Smooth muscle cell of the brain vasculature (primary cell): Measurements from ENCODE around the gene PRMT7.

Source experiments
- DNase-seq: peaks from one replicate; pipeline ENCODE4 v3.0.0-alpha.2; 2012; ENCODE audit warnings: low read depth, low spot score

Gene PRMT7

GRCh38 chr16:68347605-68348004, 36.8 kb downstream of the PRMT7 start:
- no peak for DNase-seq

- no peak for DNase-seq
Measured at GRCh38 chr16:68348639-68349445, 38.0 kb downstream of the PRMT7 start.

DNA sequence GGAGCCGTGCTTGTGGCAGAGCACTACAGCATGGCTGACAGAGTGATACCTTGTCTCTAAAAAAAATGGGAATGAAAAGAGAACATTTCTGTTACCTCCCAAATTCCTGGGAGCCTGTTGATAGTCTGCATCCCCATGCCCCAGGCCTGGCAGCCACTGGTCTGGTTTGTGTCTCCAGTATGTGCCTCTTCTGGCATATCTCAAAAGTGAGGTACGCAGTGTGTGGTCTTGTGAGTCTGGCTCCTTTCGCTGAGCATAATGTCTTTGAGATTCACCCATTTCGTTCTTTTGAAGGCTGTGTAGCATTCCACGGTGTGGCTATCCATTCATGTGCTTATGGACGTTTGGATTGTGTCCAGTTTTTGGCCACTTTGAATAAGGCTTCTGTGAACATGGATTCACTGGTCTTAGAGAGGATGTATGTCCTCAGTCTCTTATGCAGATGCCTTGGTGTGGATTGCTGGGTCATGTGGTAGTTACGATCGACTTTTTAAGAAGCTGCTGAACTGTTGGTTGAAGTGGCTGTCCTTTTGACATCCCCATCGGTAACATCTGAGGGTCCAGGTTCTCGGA, 39.1 kb downstream of the PRMT7 start:
- no peak for DNase-seq

DNA sequence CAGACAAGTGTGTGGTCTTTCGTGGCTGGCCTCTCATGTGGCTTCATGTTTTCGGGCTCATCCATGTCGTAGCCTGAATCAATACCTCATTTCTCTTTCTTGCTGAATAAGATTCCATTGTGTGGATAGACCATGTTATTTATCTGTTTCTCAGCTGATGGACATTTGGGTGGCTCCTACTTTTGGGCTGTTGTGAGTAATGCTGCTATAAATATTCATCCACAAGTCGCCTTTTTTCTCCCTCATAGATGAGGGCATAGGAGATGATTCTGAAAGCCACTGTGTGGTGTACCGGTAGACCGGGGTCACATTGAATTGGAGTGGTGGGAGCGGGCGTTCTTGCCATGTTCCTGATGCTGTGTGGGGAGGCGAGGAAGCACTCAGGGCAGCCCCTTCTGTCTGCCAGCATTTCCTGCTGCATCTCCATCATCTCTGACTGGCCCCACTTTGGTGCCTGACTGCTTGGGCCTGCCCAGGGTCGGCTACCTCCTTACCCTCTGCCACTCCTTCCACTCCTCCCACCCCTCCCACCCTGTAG, 40.1 kb downstream of the PRMT7 start:
- DNase-seq: no peak

DNA sequence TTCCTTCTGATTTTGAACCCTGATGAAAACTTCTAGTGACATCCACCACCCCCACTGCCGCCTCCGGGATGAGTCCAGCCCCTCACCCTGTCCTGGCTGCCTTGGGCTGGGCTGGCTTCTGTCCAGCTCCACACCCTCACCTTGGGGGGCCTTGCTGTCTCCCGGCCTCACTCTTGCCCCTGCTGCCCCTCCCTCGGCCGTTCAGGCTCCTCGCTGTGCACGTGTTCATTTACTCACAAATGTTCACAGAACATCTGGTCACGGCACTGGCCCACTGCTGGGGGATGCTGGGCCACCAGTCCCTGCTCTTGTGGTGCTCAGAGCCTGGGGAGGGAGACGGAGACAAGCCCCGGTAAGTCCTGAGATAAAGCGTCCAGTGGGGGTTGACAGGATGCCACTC, 40.6 kb downstream of the PRMT7 start:
- DNase-seq: no peak

DNA sequence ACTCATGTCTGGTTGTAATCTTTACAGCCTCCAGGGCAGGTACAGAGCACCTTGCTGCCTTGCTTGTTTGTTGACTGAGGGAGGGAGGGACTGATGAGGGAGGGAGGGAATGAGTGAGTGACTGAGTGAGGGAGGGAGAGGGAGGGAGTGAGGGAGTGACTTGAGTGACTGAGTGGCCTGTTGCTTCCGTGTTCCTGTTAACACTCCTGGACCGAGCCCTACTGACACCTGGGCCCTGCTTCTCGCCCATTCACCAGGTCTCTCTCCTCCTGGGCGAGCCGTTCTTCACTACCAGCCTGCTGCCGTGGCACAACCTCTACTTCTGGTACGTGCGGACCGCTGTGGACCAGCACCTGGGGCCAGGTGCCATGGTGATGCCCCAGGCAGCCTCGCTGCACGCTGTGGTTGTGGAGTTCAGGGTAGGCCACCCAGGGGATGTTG, 41.2 kb downstream of the PRMT7 start:
- no peak for DNase-seq

GRCh38 chr16:68353366-68353765, 42.5 kb downstream of the PRMT7 start:
- DNase-seq: no peak

- DNase-seq: no peak
Measured at GRCh38 chr16:68354816-68355215, 44.0 kb downstream of the PRMT7 start.

DNA sequence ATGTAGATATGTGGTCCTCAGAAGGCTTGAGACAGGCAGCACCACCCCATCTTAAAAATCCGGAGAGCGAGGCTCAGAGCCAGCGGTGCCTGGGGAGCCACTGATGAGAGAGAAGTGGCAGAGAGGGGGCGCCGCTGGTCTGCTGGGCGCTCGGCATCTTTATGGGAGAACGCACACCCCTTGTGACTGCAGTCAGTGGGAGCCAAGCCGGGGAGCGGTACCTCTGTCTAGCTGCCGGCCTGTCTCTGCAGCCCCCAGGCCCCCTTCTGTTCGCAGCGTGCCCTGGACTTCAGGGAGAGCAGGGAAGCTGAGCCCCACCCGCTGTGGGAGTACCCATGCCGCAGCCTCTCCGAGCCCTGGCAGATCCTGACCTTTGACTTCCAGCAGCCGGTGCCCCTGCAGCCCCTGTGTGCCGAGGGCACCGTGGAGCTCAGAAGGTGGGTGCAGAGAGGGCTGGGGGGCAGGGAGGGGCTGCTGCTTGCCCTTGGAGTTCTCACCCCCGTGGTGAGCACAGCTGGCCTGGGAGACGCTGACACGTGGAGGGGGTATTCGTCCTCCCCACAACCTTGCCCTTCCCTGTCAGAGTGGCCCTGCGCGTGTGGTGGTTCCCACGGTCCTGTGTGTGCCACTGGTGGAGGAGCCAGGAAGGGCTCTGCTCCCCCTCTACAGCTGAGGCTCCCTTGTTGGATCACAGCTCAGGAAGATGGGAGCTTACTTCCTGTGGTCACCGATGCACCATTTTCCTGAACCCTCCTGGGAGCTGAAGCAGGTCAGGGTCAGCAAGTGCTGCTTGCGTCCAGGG, 44.8 kb downstream of the PRMT7 start:
- no peak for DNase-seq

- DNase-seq: no peak
Measured at GRCh38 chr16:68356249-68356918, 45.6 kb downstream of the PRMT7 start.

DNA sequence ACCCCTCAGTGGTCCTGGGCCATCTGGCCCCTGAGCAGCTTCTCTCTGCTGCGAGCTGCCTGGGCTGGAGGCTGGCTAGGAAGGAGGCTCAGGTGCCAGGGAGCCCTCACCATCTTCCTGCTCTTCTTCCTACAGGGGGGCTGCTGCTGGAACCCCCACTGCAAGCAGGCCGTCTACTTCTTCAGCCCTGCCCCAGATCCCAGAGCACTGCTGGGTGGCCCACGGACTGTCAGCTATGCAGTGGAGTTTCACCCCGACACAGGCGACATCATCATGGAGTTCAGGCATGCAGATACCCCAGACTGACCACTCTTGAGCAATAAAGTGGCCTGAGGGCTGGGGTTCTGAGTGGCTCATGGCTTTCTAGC, 46.1 kb downstream of the PRMT7 start:
- no peak for DNase-seq

- no peak for DNase-seq
Measured at GRCh38 chr16:68357521-68357922, 46.7 kb downstream of the PRMT7 start.

DNA sequence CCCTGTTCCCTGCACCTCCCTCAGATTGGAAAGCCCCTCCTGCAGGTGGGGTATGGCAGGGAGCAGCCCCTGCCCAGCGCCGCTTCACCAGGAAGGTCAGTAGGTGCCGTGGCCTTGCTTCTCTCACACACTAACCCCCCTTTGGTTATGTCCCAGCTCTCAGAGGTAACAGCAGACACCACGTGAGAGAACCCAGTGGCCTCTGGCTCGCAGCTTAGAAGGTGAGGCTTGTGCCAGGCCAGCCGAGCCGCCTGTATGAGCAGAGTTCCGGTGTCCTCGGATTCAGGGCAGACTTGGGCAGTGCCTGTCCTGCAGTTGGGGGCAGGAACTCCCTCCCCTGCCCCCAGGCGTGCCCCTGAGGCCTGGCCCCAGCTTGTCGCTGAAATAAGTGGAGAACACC, 47.1 kb downstream of the PRMT7 start:
- no peak for DNase-seq

- DNase-seq: no peak
Measured at GRCh38 chr16:68358951-68359350, 48.1 kb downstream of the PRMT7 start.

DNA sequence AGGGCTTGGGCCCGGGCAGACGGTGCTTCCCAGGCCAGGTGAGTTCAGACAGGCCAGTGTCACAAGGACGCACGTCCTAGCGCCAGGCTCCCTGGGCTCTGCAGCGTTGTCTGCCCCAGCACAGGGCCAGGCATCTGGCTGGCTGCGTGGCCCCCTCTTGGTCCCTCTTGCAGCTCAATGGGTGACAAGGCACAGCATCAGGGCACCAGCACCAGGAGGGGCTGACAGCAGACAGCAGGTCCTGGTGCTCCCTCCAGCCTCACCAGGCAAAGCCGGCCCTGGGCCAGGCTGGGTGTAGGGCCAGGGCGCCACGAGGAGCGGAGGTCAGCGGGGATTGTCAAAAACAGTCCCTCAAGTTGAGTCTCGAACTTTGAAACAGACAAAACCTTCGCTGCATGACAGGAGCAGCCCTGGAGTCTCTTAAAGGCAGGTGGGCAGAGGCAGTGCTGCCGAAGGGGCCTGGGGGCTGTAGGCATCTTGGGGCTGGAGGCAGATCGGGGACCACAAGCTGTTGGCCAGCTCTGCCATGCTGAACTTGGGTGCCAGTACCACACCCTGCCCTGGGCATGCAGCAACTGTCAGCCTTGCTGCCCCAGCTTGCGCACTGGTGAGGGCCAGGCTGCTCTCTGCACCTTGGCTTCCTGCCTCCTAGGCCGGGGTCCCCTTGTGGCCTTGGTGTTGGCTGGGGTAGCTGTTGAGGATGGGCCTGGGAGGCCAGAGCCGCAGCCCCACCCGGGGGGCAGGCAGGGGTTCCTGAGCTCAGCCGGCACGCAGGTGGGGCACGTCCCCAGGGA, 48.8 kb downstream of the PRMT7 start:
- DNase-seq: no peak

GRCh38 chr16:68360547-68360946, 49.7 kb downstream of the PRMT7 start:
- no peak for DNase-seq

DNA sequence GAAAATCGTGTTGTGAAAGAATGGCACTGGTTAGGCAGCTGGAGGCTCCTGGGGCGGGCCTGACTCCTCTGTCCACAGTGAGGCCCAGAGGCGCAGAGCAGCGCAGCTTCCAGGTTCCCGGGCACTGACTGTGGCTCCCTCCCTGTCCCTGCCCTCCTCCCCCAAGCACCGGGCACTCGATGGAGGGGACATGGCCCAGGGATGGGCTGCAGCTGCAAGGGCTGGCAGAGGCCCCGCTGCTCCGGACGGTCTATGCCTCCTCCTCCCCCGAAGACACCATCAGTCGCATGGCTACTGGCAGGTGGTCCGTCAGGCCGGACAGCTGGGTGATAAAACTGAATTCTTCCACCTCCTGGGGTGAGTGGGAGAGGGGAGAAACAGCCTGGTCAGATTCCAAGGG, 50.1 kb downstream of the PRMT7 start:
- DNase-seq: no peak

- no peak for DNase-seq
Measured at GRCh38 chr16:68361485-68361884, 50.7 kb downstream of the PRMT7 start.

- DNase-seq: no peak
Measured at GRCh38 chr16:68362262-68362913, 51.6 kb downstream of the PRMT7 start.

DNA sequence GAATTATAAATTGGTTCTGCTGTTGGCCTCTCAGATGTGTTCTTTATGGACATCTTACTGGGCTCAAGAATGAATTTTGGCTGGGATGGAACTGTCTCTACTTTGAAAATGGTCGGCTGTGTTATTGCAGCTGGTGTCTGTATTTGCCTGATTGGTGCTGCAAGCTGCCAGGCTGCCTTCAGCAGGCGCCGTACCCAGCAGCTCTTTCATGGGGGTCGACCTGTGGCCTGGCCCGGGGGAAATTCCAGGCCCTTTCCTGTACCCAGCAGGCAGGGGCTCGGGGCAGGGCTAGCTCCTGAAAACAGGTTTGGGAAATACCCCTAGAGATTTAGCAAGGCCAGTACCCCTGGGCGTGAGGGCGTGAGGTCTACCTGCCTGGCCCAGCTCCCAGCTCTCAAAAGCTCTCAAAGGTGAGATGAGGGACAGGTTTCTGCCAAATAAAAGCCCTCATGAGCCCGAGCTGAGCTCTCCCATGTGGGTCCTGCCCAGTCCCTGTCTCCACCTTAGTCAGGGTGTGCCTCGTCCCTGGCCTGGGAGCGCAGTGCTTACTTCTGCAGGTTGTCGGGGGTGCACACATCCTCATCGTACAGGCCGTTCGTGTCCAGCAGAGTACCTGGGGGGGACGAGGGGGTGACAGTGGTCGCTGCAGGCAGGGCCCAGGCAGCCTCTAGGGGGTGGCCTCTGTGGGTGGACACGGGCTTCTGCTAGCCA, 52.3 kb downstream of the PRMT7 start:
- DNase-seq: no peak
